NCI-H226 (cell line): ENCODE data around the gene EYA4.

ENCODE experiments used
- DNase-seq: peaks from one replicate; pipeline ENCODE4 v3.0.0-alpha.2; 2015

EYA4 gene

DNA sequence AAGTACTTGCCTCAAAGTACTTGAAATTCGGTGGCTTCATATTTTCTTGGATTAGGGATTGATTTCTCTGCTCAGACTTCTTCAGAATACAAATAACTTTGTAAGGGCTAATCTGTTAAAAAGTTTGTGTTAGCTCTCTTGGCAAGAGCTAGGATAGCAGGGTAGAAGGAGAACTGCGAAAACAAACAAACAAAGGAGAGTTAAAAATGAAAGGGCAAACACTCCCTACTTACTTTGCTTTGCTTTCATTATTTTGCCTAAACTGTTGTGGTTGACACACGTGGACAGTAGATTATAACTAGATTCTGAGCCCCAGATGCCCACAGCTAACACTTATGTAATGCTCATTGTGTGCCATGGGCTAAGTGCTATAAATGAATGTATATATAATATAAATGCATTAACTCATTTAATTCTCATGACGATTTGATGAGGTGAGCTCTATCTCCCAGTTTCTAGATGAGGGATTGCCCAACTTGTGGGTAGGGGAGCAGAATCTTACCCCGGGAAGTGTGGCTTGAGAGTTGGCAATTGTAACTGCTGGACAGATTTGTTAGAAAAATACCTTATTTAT, 48.7 kb downstream of the EYA4 start:
- no peak for DNase-seq

DNA sequence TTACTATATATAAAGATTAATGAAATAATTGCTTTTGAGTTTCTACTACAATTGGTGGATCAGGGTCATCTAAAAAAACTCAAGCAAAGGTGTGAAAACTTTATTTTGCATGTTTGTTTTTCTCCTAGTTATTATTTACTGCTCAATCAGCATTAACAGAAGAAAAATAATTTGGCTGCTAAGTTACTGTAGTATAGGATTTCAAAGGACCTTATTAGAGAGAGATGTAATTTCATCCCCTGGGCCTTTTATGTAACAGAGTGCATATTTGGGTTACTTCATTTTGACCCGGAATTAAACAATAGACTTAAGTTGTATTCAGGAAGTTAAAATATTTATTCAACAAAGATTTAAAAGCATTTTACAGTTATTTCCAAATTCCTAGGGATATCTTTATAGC, 49.8 kb downstream of the EYA4 start:
- DNase-seq: no peak

DNA sequence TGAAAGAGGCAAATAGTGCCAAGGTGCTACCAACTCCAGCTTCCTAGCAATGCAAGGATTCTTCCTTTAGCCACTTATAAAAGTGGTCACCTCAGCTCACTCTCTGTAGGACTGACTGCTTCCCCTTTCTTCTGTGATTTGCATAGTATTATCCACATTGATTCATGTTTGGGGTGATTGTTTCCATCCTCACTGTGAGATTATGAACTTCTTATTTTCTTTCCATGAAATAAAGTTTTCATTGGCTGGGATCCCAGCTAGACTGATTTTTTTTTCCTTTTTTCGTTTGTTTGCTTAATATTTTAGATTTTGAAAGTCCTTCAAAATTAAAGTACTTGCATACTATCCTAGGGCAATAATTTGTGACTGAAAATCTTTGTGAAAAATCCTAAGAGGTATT, 50.5 kb downstream of the EYA4 start:
- no peak for DNase-seq

DNA sequence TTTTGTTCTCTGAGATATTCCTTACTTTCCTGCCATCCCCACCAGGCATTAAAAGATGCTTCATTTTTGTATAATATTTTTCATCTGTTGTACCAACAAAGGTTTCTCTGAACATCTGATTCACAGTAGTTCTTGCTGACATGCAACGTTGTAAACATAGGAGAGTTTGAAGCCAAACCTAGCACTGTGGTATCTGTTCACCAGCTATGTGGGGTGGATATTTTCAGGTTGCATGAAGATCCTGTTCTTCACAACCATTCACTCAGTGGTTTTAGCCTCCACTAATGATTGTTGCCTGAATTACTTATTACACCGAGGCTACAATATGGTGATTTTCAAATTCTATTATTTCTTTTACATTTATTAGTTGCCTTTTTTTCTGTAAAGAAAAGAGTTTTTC, 56.5 kb downstream of the EYA4 start:
- DNase-seq: no peak

DNA sequence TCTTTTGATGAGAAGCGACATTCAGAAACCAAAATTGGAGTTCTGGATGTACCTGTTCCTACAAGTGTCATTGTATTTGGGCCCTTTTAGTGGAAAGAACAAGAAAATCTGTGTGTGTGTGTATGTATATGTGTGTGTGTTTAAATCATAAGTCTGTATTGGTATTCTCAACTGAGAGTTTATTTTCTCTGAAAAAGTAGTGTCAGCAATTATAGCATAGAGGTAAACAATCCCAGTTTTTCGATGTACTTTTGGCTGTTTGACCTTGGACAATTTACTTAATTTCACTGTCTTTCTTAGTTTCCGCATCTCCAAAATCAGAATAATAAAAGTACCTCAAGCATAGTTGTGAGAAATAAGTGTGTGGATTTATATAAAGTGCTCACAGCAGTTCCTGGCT, 57.2 kb downstream of the EYA4 start:
- DNase-seq: no peak

DNA sequence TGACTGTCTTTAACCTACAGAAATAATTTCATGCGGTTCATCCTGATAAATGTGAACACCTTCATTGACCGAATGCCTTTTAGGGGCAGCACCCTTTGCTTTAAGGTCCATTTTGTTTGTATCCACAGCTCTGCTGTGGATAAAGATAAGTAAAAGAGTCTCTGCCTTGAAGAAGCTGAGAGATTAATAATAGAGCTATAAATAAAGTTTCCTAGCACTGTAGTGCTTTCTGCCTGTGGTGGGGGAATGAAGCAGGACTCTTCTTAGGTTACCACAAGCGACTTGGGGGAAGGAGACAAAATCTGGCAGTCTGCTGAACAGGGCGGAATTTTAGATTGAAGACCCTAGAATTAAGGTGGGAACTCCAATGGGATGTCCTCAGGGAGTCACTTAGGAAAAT, 57.6 kb downstream of the EYA4 start:
- no peak for DNase-seq

DNA sequence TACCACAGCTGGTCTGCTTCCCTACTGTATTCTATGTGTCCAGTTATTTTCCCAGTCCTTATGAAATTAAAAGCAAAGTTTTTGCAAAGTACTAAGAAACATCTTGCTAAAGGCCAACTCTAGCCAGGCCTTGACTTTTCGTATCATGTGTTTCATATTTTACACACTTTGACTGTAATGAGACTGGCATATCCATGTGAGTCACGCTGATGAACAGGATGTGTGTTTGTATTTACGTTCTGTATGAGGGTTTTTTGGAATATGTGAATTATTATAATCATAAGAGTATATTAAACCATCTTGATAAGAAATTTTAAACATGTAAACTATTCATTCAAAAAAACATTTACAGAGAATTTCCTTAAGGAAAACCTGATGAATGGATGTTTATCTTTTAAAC, 59.7 kb downstream of the EYA4 start:
- DNase-seq: no peak

DNA sequence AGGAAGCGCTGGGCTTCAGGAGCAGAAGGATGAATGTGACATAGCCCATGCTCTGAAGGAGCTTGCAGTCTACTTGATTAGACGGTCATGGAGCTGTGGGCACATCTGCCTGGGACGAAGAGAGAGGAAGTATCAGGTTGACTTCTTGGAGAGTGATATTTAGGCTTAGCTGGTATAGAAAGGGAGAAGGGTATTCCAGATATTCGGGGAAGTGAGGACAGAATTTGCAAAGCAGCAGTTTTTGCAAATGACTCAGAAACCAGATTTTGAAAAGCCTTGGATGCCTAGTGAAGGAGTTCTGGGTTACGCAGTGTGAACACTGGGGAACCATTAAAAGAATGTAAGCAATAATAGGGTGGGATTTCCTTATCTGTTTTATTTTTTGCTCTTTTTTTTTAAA, 60.7 kb downstream of the EYA4 start:
- DNase-seq: no peak

DNA sequence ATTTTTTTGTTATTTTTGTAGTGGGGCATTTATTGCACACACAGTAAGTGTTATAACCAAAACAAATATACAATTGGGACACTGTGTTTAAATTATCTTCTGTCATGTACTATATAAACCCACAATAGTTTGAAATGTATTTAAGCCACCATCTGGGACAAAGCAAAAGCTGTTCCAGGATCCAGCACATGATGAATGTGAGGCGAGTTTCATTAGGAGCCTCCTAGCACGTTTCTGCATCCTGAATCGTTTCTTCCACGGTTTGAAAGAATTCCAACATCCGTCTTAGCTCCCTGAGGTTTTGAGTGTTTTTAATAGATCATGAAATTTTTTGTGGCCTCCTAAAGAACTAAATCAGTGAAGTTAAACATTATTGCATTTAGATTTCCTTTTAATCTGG, 65.8 kb downstream of the EYA4 start:
- DNase-seq: no peak

DNA sequence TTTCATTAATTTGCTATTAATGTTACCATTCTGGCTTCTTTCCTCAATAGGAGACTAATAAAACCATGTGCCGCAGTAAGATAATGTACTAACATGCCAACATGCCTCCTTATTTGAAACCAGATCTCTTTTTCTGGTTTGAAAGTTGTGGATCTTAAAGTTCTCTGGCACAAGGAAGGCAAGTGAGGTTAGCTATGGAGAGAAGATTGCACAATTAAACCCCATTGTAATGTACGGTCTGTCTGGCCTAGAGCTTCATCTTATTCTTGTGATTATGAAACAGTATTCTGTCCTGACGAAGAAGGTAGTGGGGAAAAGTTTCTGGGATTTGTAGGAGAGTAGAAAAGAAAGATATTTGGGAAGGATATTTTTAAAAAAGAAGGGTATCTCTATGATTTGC, 68.4 kb downstream of the EYA4 start:
- DNase-seq: no peak

DNA sequence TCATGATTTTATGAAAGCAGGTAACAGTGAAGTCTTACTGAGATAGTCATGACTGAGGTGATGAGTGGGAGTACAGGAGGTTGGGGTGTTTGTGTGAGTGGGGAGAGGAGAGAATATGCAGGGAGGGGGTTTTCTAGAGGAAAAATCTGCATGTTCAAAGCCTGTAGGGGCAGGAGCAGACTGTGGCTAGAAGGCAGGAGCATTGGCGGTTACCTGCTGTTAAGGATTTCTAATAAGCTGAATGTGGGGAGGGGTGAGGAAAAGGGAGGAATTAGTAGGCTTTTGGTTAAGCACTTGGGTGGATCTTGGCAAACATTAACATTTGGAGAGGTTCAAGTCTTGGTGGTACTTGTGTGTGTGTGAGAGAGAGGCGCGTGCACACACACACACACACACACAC, 70.8 kb downstream of the EYA4 start:
- DNase-seq: no peak

DNA sequence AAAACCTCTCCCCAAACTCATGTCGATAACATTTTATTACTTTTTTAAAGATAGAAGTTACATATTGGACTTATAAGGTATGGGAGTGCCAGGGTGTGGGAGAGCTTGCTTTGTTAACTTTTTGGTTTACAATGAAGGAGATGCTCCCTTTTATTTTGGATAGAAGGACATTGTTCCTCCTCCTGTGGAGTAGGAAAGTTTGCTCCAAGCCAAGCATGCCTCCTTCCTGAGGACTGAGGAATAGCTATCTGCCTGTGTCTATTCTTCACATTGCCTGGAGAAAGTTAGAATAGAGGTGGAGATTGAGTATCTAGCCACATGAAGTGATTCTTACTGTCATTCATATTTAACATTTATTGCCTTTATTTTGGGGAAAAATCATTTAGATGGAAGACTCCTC, 71.9 kb downstream of the EYA4 start:
- no peak for DNase-seq

DNA sequence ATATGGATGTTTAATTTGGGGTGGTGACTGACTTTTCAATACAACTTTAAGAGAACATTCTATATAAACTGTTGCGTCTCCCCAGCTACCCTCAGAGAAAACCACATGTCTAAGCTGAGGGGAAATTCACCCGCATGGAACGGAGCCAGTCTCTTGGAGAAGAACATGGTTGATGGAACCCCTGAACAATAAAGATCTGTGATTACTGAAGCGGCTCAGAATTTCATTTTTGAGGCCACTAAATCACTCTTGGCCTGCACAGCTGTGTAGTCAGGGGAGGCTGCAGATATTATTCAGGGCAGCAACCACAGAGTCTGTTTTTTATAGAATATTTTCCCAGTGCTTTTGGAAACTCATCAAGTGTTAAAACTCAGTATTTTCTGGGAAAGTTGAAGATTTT, 73.8 kb downstream of the EYA4 start:
- no peak for DNase-seq

DNA sequence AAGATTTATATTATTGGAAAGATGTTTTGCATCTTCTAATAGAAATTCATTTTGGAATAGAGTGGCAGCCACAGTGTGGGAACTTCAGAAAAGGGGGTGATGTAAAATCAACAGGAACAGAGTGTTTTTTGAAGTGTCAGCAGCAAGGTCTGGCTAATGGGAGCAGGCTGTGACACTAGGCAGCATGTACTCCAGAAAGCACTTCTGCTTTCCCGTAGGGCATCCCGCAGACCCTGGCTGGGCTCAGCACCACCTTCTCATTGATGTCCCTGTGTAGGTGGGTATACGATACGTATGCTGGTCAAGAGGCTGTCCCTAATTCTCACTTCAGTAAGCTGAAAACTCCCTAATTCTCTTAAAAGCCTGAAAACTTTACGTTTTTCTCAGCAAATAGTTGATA, 74.7 kb downstream of the EYA4 start:
- no peak for DNase-seq

DNA sequence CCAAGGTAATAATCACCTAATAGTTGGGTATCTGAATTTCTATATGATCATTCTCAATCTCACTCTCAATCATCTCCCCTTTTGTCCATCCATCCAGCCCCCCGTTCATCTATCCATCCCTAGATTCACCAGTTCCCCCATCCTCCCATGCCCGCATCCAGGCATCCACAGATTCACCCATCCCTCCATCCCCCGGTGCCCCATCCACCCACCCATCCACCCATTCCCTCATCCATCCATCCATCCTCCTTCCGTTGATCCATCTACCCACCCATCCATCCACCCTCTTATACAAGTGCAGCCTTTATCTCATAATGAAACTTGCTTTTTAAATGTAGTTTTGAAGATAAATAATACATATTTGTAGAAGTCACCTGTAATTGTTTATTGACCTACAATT, 76.5 kb downstream of the EYA4 start:
- no peak for DNase-seq

DNA sequence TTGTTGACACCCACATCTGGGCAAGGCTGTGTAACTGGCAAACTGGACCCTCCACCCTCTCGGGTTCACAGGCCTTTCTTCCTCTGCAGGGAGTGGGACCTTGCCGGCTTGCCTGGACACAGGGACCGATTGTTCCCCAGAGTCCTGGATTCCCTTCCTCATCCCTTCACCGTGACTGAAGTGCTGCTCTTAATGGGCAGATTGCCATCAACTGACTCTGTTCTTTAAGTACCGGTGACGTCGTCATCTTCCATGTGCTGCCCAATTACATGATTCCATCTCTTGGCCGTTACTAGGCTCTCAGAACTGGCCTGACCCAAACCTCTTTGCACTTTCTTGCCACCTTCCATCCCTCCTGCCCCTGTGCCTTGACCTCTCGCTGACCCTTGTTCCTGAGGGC, 85.4 kb downstream of the EYA4 start:
- no peak for DNase-seq

DNA sequence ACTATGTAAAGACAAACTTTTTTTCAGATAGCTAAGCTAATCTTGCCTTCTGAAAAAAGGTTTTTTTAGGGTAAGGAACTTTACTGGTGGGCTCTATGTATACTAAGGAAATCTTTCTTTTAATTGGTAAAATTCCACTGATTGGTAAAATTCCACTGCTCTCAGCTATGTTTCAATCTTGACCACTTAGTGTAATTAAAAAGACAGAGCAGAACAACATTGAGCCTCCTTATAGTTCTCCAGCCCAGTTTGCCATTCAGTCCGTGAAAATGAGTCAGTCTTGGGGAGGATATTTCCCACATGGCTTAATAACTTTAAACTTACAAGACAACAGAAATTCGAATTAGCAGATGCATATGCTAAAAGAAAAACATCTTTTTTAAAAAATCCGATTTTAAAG, 92.7 kb downstream of the EYA4 start:
- no peak for DNase-seq

DNA sequence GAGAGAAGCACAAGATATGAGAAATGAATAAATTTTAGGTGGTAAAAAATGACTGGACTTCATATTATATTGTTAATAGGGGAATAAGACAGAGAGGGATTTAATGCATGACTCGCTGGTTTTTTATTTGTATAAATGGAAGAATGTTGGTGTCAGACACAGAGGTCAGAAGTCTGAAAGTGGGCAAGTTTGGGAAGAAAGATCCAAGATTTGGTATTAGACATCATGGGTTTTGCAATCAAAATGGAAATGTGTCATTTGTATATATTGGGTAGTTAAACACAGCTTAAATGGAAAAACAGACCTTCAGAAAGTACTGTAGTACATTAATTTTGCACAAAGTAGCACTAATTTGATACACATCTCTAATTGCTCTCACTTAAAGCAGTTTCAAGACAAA, 96.2 kb downstream of the EYA4 start:
- DNase-seq: peak; percentile 23

DNA sequence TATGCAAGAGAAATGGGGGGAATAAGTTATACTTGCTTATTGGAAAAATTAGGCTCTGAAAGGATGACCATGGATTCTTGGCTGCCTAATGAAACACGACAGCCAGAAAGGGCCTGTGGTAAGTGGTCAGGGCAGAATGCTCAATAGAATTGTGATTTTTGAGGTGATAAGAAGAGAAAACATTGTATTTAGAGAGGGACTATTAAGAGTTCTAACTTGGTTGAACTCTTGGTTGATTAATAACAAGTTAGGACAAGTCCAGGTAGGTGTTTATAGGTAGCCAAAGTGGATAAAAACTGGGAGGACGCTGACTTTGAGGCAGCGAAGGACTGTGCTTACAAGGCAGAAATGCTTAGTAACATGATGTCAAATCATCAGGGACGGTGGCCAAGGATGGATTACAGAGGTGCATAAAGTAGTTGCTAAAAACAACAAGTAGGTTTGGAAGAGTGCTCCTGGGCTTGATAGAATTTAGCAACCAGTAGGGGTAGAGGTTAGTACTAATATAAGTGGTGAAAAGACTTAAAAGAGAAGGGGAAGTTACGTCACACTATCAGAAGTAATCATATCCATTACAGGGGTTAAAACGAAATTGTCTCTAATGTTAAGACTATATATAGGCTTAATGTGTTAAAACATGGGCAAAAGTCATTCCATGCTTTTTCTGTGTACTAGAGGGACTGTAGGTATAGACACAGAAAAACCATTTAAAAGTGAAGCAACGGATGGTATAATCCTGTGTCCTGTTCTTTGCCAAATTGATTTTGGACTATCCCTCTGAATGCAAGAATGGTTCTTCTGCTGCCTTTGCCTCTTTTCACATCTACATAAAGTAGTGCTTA, 98.6 kb downstream of the EYA4 start:
- no peak for DNase-seq

DNA sequence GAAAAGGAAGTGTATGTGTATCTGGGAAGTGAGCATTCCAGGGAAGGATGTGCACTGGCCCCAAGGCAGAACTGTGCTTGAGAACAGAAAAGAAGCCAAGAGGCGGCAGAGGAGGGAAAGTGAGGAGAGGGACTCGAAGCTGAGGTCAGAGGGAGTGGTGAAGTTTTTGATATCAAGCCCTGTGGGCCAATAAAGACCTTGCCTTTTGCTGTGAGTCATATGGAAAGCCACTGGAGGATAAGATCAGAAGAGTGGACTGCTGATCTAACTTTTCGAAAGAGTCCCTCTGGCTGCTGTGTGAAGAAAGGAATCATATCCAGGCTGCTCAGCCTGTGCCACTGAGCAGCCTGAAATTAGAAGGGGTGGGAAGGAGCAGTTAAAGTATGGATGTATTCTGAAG, 99.4 kb downstream of the EYA4 start:
- DNase-seq: peak; percentile 95

DNA sequence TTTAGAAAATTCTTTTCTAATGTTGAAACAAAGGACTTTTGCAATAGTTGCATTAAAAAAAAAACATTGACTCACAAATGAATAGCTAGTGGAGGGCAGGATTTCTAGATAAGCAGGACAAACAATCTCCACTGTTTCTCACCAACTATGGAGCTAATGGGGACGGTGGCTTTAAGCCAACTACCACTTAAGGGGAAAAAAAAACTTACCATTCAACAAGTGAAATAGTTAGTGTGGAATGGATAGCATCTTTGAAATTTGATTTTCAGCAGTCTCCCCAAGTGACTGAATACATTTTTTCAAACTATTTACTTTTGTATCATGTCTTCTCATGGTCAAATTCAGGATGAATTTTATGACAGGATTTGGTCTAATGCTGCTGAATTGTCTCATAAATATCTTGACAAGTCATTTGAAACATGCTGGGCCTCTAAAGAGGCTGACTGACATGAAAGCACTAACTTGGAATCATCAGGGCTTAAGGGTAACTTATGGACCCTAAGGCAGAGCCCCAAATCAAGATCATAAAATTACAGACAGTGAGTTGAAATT, 100.5 kb downstream of the EYA4 start:
- DNase-seq: peak; percentile 79

DNA sequence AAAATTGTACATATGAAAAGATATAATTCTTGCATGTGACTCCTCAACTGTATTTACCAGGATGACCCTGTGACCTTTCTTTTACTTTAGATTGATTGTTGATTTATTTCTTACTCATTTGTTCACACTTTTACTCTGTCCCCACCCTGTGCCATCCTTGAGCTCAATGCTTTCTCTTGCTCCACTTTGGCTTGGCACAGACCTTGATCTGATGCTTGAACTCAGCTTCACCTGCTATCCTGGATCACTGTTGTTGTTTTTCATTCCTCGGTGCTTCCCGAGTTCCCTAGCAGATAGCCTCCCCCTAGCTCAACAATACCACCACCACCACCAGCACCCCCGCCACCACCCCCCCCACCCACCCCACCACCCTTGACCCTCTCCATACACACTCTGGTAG, 102.1 kb downstream of the EYA4 start:
- no peak for DNase-seq

DNA sequence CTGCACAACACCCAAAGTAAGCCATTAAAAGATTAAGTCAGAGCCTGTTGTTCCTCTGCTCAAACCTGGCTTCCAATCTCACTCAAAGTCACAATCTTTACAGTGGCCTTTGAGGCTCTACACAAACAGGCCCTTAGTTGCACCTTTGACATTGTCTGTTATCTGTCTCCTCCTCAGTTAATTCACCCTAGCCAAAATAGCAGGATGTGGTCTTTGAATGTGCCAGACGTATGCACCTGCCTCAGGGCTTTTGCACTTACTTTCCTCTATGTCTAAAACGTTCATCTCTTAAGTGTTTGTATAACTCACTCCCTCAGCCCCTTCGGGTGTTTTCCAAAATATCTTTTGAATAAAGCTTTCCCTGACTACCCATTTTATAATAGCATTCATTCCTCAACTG, 107.7 kb downstream of the EYA4 start:
- no peak for DNase-seq

DNA sequence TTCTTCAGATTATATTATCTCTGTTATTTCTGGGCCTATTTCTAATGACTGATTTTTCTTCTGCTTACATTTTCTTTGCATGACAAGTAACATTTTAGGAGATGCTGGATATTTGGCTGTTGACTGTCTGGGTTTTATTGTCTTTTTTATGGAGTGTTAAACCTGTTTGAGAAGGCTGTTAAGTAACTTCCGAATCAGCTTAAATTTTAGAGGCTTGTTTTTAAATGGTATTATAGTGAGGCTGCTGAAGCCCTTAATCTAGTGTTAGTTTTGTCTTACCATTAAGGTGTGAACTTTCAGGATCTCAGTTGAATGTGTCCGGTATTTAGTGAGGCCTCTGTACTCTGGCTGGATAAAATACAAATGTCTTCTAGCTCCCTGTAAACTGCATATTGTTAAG, 109.8 kb downstream of the EYA4 start:
- DNase-seq: no peak

DNA sequence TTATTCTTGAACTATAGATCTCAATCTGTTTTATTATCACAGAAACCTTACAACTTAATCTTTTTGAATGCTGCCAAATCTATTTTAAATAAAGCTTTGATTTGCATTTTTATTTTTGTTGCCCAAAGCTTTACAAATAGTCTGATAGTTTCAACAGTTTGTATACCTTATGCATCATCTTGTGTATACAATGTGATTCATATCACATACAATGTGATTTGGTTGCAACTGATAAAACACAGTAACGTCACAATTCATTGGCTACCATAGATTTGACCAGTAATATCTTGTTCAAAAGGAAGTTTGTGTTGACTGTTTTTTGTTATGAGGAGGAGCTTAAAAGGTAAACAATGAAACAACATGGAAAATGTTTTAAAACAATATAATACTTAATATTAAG, 110.9 kb downstream of the EYA4 start:
- DNase-seq: no peak
